Ascending aorta (tissue), 2 donors: Measurements from ENCODE around the gene RYR1. TPM values are rescaled to one million over a fixed set of nuclear protein-coding genes. Genes with fewer than 3 reads are reported as not detected.

Experiments
- DNase-seq, 2 donors: peaks; one replicate each; pipeline ENCODE4 v3.0.0-alpha.2; 2019; ENCODE audit warnings: low spot score in 2 of 2
- H3K27ac ChIP-seq, 2 donors: fragments of 200-600 bp; sonication (generic); one replicate each; pipeline ENCODE4 v1.5.1; 2016 to 2017; ENCODE audit warnings: mild to moderate bottlenecking in 1 of 2
- H3K27me3 ChIP-seq: fragments of 200-600 bp; sonication (generic); one replicate; pipeline ENCODE4 v1.5.1; 2017
- H3K36me3 ChIP-seq, 2 donors: fragments of 200-600 bp; sonication (generic); one replicate each; pipeline ENCODE4 v1.5.1; 2016
- H3K4me1 ChIP-seq, 2 donors: fragments of 200-600 bp; sonication (generic); one replicate each; pipeline ENCODE4 v1.5.1; 2016 to 2017; ENCODE audit warnings: mild to moderate bottlenecking in 1 of 2
- H3K4me3 ChIP-seq, 2 donors: fragments of 200-600 bp; sonication (generic); one replicate each; pipeline ENCODE4 v1.5.1; 2016 to 2017; ENCODE audit warnings: mild to moderate bottlenecking in 1 of 2
- H3K9me3 ChIP-seq, 2 donors: fragments of 200-600 bp; sonication (generic); one replicate each; pipeline ENCODE4 v1.5.1; 2016
- CTCF ChIP-seq, 3 experiments: fragments of 200-600 bp in 2 of 3; fragments of 450-650 bp in 1 of 3; sonication (generic) in 2 of 3; IDR thresholded peaks; one replicate each; pipeline ENCODE4 v1.5.1; 2016 to 2019; ENCODE audit warnings: antibody characterized with exemption in 3 of 3, mild to moderate bottlenecking in 1 of 3, moderate library complexity in 1 of 3
- intact Hi-C: fragments of 100-400 bp; cut with DNase I; formaldehyde crosslinking; loops from one replicate; pipeline ENCODE4 v1.15.1; 2023
- total RNA-seq: library from RNA; depleted of rRNA; stranded (reverse); fragments of >200 nt; gene quantifications from one replicate; pipeline ENCODE4 v1.1.0, GENCODE V29; 2016

Gene RYR1
- total RNA-seq, 1 donor from 2014 or later, result 1.5 TPM

- H3K36me3 ChIP-seq, result no peaks in the 10 kb centered on the region
- H3K9me3 ChIP-seq, result no peaks in the 10 kb centered on the region
- no peak for TF ChIP-seq CTCF (IDR thresholded peaks at IDR 0.05)
- peak in 1 of 2 donors; percentile 77 for DNase-seq
- no peak overlapping the region for H3K27ac ChIP-seq
- peak overlapping the region in 1 of 2 donors; percentile 25 for H3K4me3 ChIP-seq
- H3K27me3 ChIP-seq, result no peaks in the 10 kb centered on the region
- intact Hi-C loops, result no loop called here
- peaks cover 0 to 4% of the 10 kb centered on the region in 2 donors for H3K4me1 ChIP-seq
Observed at GRCh38 chr19:38417544-38418506, 15.7 kb upstream of the RYR1 start.

DNA sequence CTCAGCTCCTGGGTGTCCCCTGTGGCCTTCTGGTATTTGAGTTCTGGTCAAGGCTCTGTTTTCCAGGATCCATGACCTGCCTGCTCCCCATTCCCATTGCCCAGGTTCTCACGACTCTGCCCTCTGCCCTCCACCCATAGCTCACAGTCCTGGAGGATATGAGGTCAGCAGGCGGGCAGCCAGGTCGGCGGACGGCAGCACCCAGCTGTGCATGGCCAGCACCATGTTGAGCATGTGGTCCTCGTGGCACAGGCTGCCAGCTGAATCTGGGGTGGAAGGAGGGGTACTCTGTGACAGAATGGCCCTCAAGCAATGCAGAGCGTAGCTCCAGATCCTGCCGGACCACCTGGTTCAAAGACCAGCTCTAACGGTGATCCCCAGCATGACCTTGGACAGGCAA lies 12.6 kb upstream of the RYR1 start:
- no peak for TF ChIP-seq CTCF (IDR thresholded peaks at IDR 0.05)
- Histone ChIP-seq H3K36me3 (no peaks in the 10 kb centered on the region), H3K9me3 (no peaks in the 10 kb centered on the region), H3K4me1 (peaks cover 0 to 4% of the 10 kb centered on the region in 2 donors), H3K4me3 (no peak overlapping the region), H3K27ac (no peak overlapping the region), H3K27me3 (no peaks in the 10 kb centered on the region)
- intact Hi-C loops, result no loop called here
- DNase-seq, result no peak

GRCh38 chr19:38421856-38422255 lies 11.6 kb upstream of the RYR1 start:
- intact Hi-C loops, result no loop called here
- H3K4me3 ChIP-seq, result no peak overlapping the region
- H3K27ac ChIP-seq, result no peak overlapping the region
- H3K27me3 ChIP-seq, result no peaks in the 10 kb centered on the region
- DNase-seq, result no peak
- no peak for TF ChIP-seq CTCF (IDR thresholded peaks at IDR 0.05)
- H3K9me3 ChIP-seq, result no peaks in the 10 kb centered on the region
- H3K36me3 ChIP-seq, result no peaks in the 10 kb centered on the region
- H3K4me1 ChIP-seq, result peaks cover 0 to 4% of the 10 kb centered on the region in 2 donors

DNA sequence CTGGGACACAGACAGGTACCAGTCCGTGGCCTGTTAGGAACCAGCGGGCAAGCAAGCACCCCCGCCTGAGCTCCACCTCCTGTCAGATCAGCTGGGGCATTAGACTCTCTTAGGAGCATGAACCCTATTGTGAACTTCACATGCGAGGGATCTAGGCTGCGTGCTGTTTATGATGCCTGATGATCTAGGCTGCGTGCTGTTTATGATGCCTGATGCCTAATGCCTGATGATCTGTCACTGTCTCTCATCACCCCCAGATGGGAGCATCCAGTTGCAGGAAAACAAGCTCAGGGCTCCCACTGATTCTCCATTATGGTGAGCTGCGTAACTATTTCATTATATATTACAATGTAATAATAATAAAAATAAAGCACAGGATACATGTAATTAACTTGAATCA lies 11.1 kb upstream of the RYR1 start:
- Histone ChIP-seq H3K4me3 (no peak overlapping the region), H3K36me3 (no peaks in the 10 kb centered on the region), H3K27me3 (no peaks in the 10 kb centered on the region), H3K4me1 (peaks cover 0 to 4% of the 10 kb centered on the region in 2 donors), H3K9me3 (no peaks in the 10 kb centered on the region), H3K27ac (no peak overlapping the region)
- intact Hi-C loops, result no loop called here
- no peak for TF ChIP-seq CTCF (IDR thresholded peaks at IDR 0.05)
- no peak for DNase-seq

GRCh38 chr19:38424272-38424671 lies 9.2 kb upstream of the RYR1 start:
- Histone ChIP-seq H3K9me3 (no peaks in the 10 kb centered on the region), H3K4me1 (no peaks in the 10 kb centered on the region), H3K4me3 (no peak overlapping the region), H3K36me3 (no peaks in the 10 kb centered on the region), H3K27ac (no peak overlapping the region), H3K27me3 (no peaks in the 10 kb centered on the region)
- intact Hi-C loops, result no loop called here
- TF ChIP-seq CTCF (IDR thresholded peaks at IDR 0.05), result no peak
- DNase-seq, result no peak
